ENCODE results near the gene ANKRD6. TPM values are rescaled to one million over a fixed set of nuclear protein-coding genes. Genes with fewer than 3 reads are reported as not detected.

Gene ANKRD6
- total RNA-seq, 4 donors from 2014 or later = 9.3 to 26.0 (median 12.4) TPM

GRCh38 chr6:89434150-89434499 is 1.2 kb downstream of the ANKRD6 start:
- DNase-seq (ENCODE audit: low spot score) = no peak
- no peak for ATAC-seq (ENCODE audit: low FRiP score)
- TF ChIP-seq CTCF (IDR thresholded peaks at IDR 0.05) = no peak

DNA sequence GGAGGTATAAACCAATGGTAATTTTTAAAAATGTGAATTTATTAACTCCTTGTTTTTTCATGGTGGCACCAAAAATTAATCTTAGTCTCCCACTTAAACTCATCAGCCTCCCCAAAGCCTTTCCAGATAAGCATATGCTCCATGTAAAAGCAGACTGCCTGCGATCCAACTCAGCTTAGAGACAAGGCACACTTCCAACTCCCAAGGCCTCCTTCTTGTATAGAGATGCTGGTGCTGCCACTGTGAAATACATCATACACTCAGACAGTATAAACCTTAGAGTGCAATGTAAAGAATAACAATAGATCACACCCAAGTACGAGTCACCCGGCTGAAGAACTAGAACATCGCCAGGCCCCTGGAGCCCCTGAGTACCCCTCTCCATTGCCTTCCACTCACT is 2.0 kb downstream of the ANKRD6 start:
- no peak for TF ChIP-seq CTCF (IDR thresholded peaks at IDR 0.05)
- DNase-seq (ENCODE audit: low spot score) (no peak), ATAC-seq (ENCODE audit: low FRiP score) (no peak)

GRCh38 chr6:89436226-89436625 is 3.3 kb downstream of the ANKRD6 start:
- DNase-seq (ENCODE audit: low spot score) = no peak
- no peak for TF ChIP-seq CTCF (IDR thresholded peaks at IDR 0.05)
- no peak for ATAC-seq (ENCODE audit: low FRiP score)

GRCh38 chr6:89438248-89438647 is 5.3 kb downstream of the ANKRD6 start:
- no peak for TF ChIP-seq CTCF (IDR thresholded peaks at IDR 0.05)
- ATAC-seq (ENCODE audit: low FRiP score) = no peak
- DNase-seq (ENCODE audit: low spot score) = no peak

DNA sequence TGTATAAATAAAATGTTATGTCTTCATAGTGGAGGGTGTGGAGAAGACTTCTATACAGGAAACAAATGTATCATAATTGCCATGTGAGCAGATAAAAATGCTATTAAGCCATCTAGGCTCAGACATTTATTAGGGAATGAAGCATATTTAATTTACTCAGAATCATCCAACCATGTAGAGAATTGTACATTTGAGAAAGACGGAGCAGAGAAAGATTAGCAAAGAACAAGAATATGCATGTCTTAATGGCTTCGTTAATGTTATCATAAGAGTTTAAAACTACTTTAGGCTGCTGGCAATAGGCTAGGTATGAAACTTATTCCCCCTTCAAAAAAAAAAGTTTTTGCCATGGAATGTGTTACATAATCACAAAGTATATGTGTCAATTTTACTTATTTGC is 6.1 kb downstream of the ANKRD6 start:
- DNase-seq (ENCODE audit: low spot score) (no peak), ATAC-seq (ENCODE audit: low FRiP score) (no peak)
- TF ChIP-seq CTCF (IDR thresholded peaks at IDR 0.05) = no peak

- no peak for TF ChIP-seq CTCF (IDR thresholded peaks at IDR 0.05)
- DNase-seq (ENCODE audit: low spot score) (no peak), ATAC-seq (ENCODE audit: low FRiP score) (no peak)
Measured at GRCh38 chr6:89440200-89440599, 7.2 kb downstream of the ANKRD6 start.

GRCh38 chr6:89443658-89444057 is 10.7 kb downstream of the ANKRD6 start:
- TF ChIP-seq CTCF (IDR thresholded peaks at IDR 0.05) = no peak
- ATAC-seq (ENCODE audit: low FRiP score) (no peak), DNase-seq (ENCODE audit: low spot score) (no peak)

Measured in omental fat pad (tissue), 4 donors.